AG09309 (cell line): ENCODE results near the gene POPDC2.

Experiments
- DNase-seq: peaks from one replicate; pipeline ENCODE4 v3.0.0-alpha.2; 2010; ENCODE audit warnings: low read depth
- H3K4me3 ChIP-seq: 2 replicates; pipeline ENCODE4 v1.5.1; 2011; ENCODE audit warnings: mild to moderate bottlenecking, low read depth, low read length, moderate library complexity; ENCODE audit not compliant: control insufficient read depth
- CTCF ChIP-seq: IDR thresholded peaks from 2 replicates; pipeline ENCODE4 v1.5.1; 2011; ENCODE audit warnings: mild to moderate bottlenecking, low read depth, low read length, inconsistent platforms; ENCODE audit not compliant: insufficient read depth, control insufficient read depth; ENCODE audit errors: missing control alignments

POPDC2 gene

DNA sequence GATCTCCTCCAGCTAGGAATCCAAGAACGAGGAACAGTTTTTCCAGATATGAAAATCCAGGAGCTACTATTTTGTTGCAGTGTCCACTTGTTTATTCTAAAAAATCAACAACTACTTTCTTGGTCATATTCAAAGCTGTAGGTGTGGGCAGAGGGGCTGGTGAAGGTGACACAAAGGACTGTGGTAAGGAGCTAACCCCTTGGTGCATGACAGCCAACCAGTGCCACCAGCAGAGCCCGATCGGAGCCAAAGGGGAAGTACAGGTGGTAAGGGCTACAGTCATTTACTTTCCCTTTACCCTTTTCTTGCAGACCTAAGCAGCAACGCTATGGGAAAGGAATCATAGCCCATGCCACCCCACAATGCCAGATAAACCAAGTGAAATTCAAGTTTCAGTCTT is 32.0 kb downstream of the POPDC2 start:
- H3K4me3 ChIP-seq: no peak overlapping the region
- DNase-seq: no peak
- TF ChIP-seq CTCF: no peak

DNA sequence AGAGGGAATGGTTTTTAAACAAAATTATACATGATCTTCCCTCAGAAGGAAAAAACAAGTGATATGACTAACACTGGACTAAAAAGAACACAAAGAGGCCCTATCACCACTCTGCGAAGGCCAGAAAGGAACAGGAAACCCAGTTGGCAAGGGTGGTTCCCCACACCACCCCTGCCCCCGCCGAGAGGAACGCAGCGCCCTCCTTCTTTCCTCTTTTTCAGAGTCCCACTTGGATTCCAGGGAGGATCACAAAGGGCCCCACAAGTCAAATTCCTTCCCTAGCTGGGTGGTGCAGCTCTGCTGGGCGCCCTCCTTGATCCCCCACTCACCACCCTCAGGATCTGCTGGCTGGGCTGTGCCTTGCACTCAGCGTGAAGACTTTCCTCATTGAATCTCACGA is 32.9 kb downstream of the POPDC2 start:
- no peak for DNase-seq
- TF ChIP-seq CTCF: no peak
- no peak overlapping the region for H3K4me3 ChIP-seq

- TF ChIP-seq CTCF: no peak
- DNase-seq: no peak
- no peak overlapping the region for H3K4me3 ChIP-seq
These were observed 34.2 kb downstream of the POPDC2 start for GRCh38 chr3:119626196-119626595.

DNA sequence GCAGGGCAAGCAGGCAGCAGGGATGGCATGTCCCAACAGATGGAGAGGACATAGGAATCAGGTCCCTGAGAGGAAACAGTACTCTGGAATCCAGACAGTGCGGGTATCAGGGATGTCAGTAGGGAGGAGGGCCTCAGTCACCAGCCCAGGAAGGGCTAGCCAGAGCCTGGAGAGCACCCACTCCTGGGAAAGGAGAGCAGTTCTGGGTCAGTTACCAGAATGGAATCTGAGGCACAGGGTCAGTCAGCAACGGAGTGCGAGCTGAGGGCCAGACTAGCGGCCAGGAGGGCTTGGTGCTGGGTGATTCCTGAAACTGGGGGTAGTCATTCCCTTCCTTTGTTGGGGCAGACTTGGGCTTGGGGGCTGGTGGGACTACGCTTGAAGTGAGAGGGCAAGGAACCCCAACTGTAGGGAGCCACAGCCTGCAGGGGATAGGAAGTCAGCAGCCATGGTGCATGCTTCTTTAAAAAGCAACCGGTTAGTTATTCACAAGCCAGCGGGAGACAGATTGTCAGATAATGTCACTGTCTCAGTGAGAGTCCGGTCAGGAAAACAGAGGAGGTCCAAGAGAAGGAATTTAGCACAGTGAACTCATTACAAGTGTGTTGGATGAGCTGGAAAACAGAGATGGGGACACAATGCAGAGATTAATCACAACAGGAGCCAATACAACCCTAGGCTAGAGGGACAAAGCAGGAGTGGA is 34.8 kb downstream of the POPDC2 start:
- no peak for DNase-seq
- TF ChIP-seq CTCF: no peak

DNA sequence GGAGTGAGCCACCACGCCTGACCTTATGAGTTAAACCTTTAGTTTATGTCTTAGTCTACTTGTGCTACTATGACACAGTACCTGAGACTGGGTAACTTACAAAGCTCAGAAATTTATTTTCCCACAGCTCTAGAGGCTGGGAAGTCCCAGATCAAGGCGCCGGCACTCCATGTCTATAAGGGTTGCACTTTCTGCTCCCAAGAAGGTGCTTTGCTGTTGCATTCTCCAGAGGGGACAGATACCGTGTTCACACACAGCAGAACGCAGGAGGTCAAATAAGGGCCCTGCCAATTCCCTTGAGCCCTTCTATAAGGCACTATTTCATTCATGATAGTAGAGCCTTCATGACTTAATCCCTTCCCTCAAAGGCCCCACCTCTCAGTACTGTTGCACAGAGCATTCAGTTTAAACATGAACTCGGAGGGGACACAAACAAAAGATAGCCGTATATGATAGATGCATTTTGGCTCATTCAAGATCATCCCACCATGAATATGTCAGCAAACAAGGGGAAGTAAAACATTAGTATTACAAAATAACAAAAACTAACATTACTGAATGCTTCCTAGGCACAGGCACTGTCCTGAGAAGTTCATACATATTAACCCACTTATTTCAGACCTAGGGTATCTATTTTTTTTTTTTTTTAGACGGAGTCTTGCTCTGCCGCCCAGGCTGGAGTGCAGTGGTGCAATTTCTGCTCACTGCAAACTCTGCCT is 36.2 kb downstream of the POPDC2 start:
- no peak for TF ChIP-seq CTCF
- no peak overlapping the region for H3K4me3 ChIP-seq
- no peak for DNase-seq

More for the DNA sequence above, 34.8 kb downstream of the POPDC2 start:
- H3K4me3 ChIP-seq: no peak overlapping the region

- no peak overlapping the region for H3K4me3 ChIP-seq
- DNase-seq: no peak
- TF ChIP-seq CTCF: no peak
These were observed 39.5 kb downstream of the POPDC2 start for GRCh38 chr3:119620899-119621298.
